ENCODE measurements around the gene AQP3. TPM values are rescaled to one million over a fixed set of nuclear protein-coding genes. Genes with fewer than 3 reads are reported as not detected.

The AQP3 gene
- total and polyA plus RNA-seq, 2 of the 13 experiments (the other 11 are each of a cell fraction or from before 2014, with no cell fraction given): 1.4 to 5.5 TPM

GRCh38 chr9:33473643-33474352, 26.4 kb upstream of the AQP3 start, which contains the start of gene NOL6 (continued):
- TF ChIP-seq DNMT3B (CRISPR knock-in tag; conservative IDR thresholded peaks at IDR 0.05): no peak
- TF ChIP-seq IRX3 (CRISPR knock-in tag; IDR thresholded peaks at IDR 0.05; ENCODE audit: borderline replicate concordance, low read depth): no peak
- TF ChIP-seq TBL1XR1 (IDR thresholded peaks at IDR 0.05; ENCODE audit: borderline replicate concordance, low read length, partially characterized antibody): no peak
- TF ChIP-seq GABPA (IDR thresholded peaks at IDR 0.05; ENCODE audit: low read depth, low read length): peak; percentile 82
- peak; percentile 96 for TF ChIP-seq GABPA (CRISPR knock-in tag; IDR thresholded peaks at IDR 0.05; ENCODE audit: low read depth)
- TF ChIP-seq KDM3A (CRISPR knock-in tag; IDR thresholded peaks at IDR 0.05; ENCODE audit: low read depth): no peak
- no peak for TF ChIP-seq CCDC6 (CRISPR knock-in tag; IDR thresholded peaks at IDR 0.05)
- TF ChIP-seq ZNF225 (CRISPR knock-in tag; IDR thresholded peaks at IDR 0.05): peak; percentile 71; the same call in 1 of the 2 replicates
- TF ChIP-seq ERF (CRISPR knock-in tag; IDR thresholded peaks at IDR 0.05): peak; percentile 26; the same call in 1 of the 2 replicates
- TF ChIP-seq MXI1 (IDR thresholded peaks at IDR 0.05; ENCODE audit: borderline replicate concordance, low read depth, low read length): peak; percentile 99
- no peak for TF ChIP-seq ARNT (IDR thresholded peaks at IDR 0.05)
- 0 out of 2 replicates have a peak, but pooled peaks have one; percentile 57 for TF ChIP-seq ZNF124 (CRISPR knock-in tag; IDR thresholded peaks at IDR 0.05)
- peak; percentile 81; the same call in 1 of the 2 replicates for TF ChIP-seq SMAD1 (CRISPR knock-in tag; IDR thresholded peaks at IDR 0.05; ENCODE audit: borderline replicate concordance, low read depth)
- no peak for TF ChIP-seq MBNL3 (CRISPR knock-in tag; conservative IDR thresholded peaks at IDR 0.05)
- no peak for TF ChIP-seq CSRNP1 (CRISPR knock-in tag; IDR thresholded peaks at IDR 0.05)
- no peak for TF ChIP-seq ZNF138 (CRISPR knock-in tag; IDR thresholded peaks at IDR 0.05; ENCODE audit: low read depth)
- TF ChIP-seq ZNF75D (CRISPR knock-in tag; IDR thresholded peaks at IDR 0.05; ENCODE audit: borderline replicate concordance): no peak
- TF ChIP-seq KAT8 (CRISPR knock-in tag; IDR thresholded peaks at IDR 0.05): peak; percentile 98
- no peak for TF ChIP-seq ZNF276 (CRISPR knock-in tag; IDR thresholded peaks at IDR 0.05; ENCODE audit: low read depth)
- no peak for TF ChIP-seq ZNF646 (CRISPR knock-in tag; IDR thresholded peaks at IDR 0.05)
- no peak for TF ChIP-seq RBM22 (optimal IDR thresholded peaks at IDR 0.05; ENCODE audit: low read length)
- TF ChIP-seq ZFP41 (CRISPR knock-in tag; IDR thresholded peaks at IDR 0.05; ENCODE audit: borderline replicate concordance): no peak

Measured in HepG2 (cell line).